HFF-Myc (cell line): ENCODE measurements around the gene SERTAD3.

Source experiments
- DNase-seq: peaks from one replicate; pipeline ENCODE4 v3.0.0-alpha.2; 2011; ENCODE audit warnings: low read depth; ENCODE audit errors: extremely low read depth
- H3K4me3 ChIP-seq: replicated peaks from 2 replicates; pipeline ENCODE4 v1.5.1; 2011; ENCODE audit warnings: low read depth, mild to moderate bottlenecking, control low read depth, low read length
- TF ChIP-seq, protein P1 (sequence below): IDR thresholded peaks from 2 replicates; pipeline ENCODE4 v1.5.1; 2012; ENCODE audit warnings: mild to moderate bottlenecking, low read depth, low read length, control low read depth; ENCODE audit errors: missing control alignments

SERTAD3 gene

DNA sequence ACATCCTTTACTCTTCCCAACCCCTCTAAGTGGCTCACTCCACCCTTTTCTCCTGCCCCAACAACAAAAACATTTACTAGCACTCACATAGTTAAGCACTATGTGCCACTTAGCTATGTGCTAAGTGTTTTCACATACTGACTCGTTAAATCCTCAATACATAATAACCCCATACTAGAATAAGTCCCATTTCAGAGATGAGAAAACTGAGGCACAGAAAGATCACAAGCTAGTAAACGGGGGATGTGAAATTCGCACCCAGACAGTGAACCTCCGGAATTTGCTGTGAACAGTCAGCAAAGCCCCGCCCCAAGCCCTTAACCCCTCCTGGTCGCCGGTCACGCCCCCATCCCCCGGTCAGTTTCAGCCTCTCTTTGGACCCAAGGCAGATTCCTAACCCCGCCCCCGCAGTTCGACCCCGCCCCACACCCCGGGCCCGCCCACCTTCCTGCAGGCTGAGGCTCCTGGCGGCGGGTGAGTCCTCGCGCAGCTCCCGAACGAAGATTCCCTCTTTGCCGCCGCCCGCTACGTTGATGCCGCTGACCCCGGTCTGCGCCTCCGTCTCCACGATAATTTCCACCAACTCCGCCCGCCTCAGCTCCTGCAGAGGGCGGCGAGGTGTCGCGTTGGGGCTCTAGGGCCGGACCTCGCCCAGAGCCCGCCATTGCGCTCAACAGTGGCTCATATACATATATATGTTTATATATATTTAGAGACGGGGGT, 40.7 kb downstream of the SERTAD3 start:
- TF ChIP-seq, protein P1, sequence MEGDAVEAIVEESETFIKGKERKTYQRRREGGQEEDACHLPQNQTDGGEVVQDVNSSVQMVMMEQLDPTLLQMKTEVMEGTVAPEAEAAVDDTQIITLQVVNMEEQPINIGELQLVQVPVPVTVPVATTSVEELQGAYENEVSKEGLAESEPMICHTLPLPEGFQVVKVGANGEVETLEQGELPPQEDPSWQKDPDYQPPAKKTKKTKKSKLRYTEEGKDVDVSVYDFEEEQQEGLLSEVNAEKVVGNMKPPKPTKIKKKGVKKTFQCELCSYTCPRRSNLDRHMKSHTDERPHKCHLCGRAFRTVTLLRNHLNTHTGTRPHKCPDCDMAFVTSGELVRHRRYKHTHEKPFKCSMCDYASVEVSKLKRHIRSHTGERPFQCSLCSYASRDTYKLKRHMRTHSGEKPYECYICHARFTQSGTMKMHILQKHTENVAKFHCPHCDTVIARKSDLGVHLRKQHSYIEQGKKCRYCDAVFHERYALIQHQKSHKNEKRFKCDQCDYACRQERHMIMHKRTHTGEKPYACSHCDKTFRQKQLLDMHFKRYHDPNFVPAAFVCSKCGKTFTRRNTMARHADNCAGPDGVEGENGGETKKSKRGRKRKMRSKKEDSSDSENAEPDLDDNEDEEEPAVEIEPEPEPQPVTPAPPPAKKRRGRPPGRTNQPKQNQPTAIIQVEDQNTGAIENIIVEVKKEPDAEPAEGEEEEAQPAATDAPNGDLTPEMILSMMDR: no peak
- DNase-seq: peak; percentile 54
- H3K4me3 ChIP-seq: peak overlapping the region; percentile 49

DNA sequence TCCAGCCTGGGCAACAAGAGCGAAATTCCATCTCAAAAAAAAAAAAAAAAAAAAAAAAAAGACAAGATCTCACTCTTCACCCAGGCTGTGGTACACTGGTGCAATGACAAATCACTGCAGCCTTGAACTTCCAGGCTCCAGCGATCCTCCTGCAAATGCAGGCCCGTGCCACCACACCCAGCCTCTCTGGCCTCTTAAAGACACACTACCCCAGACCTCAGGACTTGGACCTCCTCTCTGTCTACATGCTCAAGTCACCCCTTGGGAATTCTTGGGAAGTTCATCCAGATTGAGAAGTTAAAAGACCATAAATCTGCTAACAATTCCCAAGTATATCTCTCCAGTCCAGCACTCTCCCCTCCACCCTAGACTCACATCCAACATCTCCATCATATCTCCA, 43.6 kb downstream of the SERTAD3 start:
- TF ChIP-seq, protein P1: no peak
- DNase-seq: no peak
- no peak overlapping the region for H3K4me3 ChIP-seq

DNA sequence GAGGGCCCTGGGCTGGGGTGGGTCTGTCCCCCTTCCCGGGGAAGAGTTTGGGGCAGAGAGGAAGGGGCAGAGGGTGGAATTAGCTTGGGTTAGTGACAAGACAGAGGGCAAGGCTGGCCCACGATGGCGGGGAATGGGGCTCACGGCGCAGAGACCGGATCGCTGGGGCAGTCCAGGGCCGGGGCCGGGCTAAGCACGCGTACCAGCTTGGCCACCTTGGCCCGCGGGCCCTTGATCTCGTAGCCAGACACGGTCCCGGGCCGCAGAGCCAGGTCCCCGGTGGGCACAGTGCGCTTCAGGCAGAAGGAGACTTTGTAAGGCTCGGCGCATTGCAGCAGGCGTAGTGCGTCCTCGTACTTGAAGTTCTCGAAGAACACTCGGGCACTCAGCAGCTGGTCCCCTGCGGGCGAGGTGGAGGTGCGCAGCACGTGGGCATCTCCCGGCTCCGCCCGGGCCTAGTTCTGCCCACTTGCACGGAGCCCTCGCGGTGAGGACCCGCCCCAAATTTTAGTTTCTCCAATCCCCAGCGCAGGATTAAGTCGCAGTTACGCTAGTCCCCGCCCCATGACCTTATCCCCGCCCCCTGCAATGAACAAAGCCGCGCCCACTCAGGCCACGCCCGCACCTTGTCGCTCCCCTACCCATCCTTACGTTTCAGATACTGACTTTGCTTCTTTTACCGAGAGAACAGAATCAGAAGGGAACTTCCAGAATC, 45.6 kb downstream of the SERTAD3 start:
- no peak for DNase-seq
- H3K4me3 ChIP-seq: no peak overlapping the region
- TF ChIP-seq, protein P1: no peak

DNA sequence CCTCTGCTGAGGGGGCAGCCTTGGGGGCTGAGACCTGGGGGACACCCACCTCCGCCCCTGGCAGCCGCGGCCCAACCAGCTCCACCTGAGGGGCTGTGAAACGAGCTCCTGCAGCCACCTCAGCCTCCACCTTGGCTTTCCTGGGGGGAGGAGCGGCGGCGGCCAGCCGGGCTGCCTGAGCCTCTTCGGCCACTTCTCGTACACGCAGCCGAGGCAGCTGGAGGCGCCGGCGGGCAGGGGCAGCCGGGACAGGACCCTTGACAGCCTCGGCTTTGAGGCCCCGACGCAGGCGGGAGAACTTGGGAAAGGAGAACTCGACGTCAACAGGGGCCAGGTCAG, 46.6 kb downstream of the SERTAD3 start:
- H3K4me3 ChIP-seq: no peak overlapping the region
- DNase-seq: no peak
- TF ChIP-seq, protein P1: no peak

DNA sequence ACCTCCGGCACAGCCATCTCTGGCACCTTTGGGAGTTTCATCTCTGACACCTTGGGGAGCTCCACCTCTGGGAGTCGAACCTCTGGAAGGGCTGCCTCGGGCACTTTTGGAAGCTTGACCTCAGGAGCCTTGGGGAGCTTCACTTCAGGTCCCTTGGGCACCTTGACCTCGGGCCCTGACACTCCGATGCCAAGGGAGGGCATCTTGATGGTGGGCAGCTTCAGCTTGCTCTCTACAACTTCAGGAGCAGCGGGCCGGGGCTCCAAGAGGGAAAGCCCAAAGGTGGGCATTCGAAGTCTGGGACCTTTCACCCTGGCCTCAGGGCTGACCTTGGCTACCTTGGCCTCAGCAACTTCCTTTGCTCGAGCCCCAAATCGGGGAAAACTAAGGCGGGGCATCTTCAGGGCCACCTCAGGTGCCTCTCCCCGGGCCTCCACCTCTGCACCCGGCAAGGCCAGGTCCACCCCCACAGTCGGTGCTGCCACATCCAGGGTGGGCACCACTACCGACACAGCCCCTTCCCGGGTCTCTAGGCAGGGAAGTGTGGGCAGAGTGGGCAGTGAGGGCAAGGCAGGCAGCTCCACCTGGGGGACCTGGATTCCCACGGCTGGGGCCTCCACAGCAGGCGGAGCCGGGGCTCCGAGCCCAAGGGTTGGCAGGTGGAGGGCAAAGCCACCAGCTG, 47.1 kb downstream of the SERTAD3 start:
- H3K4me3 ChIP-seq: no peak overlapping the region
- DNase-seq: no peak
- TF ChIP-seq, protein P1: no peak

DNA sequence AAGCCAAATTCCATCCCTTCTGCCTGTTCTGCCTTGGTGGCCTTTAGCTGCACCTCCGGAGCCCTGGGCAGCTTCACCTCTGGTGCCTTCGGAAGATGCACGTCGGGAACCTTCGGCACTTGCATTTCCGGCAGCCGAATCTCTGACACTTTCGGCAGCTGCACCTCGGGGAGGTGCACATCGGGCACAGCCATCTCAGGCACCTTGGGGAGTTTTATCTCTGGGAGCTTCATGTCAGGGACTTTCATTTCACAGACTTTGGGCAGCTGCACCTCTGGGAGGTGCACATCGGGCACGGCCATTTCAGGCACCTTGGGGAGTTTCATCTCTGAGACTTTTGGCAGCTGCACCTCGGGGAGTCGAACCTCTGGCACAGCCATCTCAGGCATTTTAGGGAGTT, 48.2 kb downstream of the SERTAD3 start:
- DNase-seq: no peak
- TF ChIP-seq, protein P1: no peak
- no peak overlapping the region for H3K4me3 ChIP-seq
